Astrocyte (in vitro differentiated cells and primary cell): Measurements from ENCODE around the gene TMEM272.

Experiments used
- CTCF ChIP-seq: IDR thresholded peaks from 2 replicates; pipeline ENCODE4 v1.5.1; 2011; ENCODE audit warnings: low read depth, mild to moderate bottlenecking, inconsistent platforms, low read length, moderate library complexity; ENCODE audit not compliant: insufficient read depth
- EZH2 ChIP-seq: IDR thresholded peaks from 2 replicates; pipeline ENCODE4 v1.6.1; 2012; ENCODE audit warnings: mild to moderate bottlenecking, low read length, inconsistent platforms; ENCODE audit not compliant: insufficient read depth

GRCh38 chr13:51865838-51866237 lies 20.9 kb upstream of the TMEM272 start:
- TF ChIP-seq CTCF (no peak), EZH2 (no peak)
